Astrocyte of the cerebellum (primary cell): Measurements from ENCODE around the gene FRAS1.
"Not testable (repeated sequence)": the region's sequence is repeated elsewhere in the genome, so short reads cannot be mapped to it uniquely, and the experiment has no call there.

Experiments
- DNase-seq: peaks from one replicate; pipeline ENCODE4 v3.0.0-alpha.2; 2011; ENCODE audit warnings: low read depth
- H3K4me3 ChIP-seq: 2 replicates; pipeline ENCODE4 v1.5.1; 2011; ENCODE audit warnings: mild to moderate bottlenecking, low read depth, low read length, moderate library complexity
- in situ Hi-C: cut with HindIII; loops from 2 replicates; pipeline ENCODE4 v1.10.0; 2017; ENCODE audit warnings: low sequenced_read_pairs
- TF ChIP-seq, protein P1 (sequence below): IDR thresholded peaks from 2 replicates; pipeline ENCODE4 v1.5.1; 2012; ENCODE audit warnings: low read length, low read depth, moderate library complexity, mild to moderate bottlenecking; ENCODE audit errors: missing control alignments

FRAS1 gene

DNA sequence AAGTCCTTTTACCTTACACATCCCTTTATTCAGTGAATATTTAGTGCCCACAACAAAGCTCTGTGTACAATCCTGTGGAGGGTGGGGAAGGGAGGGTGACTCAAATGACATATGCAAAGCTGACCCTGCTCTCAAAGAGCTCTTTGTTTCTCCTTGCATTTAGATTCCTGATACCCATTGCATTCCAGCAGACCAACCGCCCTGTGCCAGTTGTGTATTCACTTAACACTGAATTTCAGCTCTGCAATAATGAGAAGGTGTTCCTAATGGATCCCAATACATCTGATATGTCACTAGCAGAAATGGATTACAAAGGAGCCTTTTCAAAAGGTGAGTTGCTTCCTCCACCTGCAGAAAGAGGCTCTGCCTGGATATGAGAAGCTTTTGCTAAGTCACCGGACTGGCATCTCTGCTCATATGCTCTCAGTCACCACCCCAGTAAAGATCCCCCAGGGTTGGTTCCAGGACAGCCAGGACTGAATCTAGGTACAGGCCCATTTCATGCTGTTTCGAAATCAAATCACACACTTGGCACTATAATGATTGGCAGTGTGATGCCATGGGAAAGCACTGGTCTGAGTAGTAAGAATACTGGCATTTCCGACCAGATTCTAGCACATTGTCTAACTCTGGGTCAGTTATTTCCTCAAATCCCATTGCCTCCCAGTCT, 477.3 kb downstream of the FRAS1 start:
- H3K4me3 ChIP-seq, result no peak overlapping the region
- TF ChIP-seq, protein P1, sequence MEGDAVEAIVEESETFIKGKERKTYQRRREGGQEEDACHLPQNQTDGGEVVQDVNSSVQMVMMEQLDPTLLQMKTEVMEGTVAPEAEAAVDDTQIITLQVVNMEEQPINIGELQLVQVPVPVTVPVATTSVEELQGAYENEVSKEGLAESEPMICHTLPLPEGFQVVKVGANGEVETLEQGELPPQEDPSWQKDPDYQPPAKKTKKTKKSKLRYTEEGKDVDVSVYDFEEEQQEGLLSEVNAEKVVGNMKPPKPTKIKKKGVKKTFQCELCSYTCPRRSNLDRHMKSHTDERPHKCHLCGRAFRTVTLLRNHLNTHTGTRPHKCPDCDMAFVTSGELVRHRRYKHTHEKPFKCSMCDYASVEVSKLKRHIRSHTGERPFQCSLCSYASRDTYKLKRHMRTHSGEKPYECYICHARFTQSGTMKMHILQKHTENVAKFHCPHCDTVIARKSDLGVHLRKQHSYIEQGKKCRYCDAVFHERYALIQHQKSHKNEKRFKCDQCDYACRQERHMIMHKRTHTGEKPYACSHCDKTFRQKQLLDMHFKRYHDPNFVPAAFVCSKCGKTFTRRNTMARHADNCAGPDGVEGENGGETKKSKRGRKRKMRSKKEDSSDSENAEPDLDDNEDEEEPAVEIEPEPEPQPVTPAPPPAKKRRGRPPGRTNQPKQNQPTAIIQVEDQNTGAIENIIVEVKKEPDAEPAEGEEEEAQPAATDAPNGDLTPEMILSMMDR, result no peak
- no peak for DNase-seq
- in situ Hi-C loops, result no loop called here

DNA sequence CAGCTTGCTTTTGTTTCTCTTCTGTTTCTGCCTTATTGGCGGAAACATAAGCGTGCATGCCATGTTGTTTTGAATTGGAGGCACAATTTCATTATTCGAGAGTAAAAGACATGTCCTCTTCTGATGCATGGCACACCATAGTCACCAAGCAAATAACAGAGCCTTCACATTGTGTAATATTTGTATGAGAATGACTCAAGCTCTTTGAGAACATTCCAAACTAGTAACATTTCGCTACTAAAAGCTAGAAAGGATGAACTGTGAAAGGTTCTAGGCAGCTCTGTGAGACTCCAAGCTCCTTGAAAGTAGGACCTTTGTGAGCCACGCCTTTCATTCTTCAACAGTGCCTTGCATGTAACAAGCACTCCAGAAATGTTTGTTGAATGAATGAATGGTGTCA, 485.2 kb downstream of the FRAS1 start:
- no peak for DNase-seq
- in situ Hi-C loops, result no loop called here
- no peak overlapping the region for H3K4me3 ChIP-seq
- TF ChIP-seq, protein P1, result no peak

DNA sequence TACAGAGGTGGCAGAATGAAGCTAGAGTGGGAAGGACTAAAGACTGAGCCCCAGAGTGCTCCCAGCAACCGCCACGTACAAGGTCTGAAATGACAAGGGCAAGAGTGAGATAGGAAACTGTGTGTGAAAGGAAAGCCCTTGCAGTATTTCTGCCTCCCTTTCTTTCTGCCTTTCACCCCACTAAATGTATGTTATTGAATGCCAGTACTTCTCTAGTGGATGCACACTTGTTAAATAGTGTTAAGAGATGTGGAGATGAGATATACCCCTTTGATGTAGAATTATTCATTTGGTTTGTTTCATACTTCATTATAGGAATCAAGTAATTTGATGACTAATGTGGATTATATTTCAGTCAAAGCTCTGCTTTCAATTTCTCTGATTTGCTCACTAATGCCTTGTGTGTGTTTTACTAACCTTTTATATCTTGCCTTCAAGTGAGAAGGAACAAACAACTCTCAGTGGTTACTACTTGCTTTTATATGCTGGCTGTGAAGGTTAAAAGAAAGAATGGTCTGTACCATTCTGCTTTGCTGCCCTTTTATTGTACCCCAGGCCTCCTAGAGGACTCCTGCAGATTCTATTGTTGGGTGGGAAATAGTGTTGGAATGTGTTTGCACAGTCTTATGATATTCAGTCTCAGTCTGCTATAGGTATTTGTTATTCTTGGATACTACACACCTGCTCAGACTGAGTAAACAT, 486.5 kb downstream of the FRAS1 start:
- H3K4me3 ChIP-seq, result no peak overlapping the region
- DNase-seq, result peak; percentile 31
- TF ChIP-seq, protein P1, result no peak
- in situ Hi-C loops, result no loop called here

DNA sequence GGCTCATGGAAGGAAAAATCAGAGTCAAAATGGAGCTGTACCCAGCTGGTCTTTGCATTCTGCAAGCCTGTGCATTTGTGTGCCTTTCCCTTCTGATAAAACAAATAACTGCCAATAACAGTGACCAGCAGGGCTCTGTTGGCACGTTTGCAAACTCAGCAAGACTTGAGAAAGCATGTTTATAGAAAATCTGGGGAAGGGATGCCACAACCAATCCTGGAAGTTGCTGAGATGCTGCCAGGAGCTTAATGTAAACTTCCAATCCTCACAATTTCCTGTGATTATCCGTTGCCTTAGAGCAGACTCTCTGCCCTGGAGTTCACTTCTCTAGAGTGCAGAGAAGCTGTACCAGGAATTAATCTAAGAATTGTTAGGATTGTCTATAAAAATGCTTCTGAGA, 487.6 kb downstream of the FRAS1 start:
- in situ Hi-C loops, result no loop called here
- no peak overlapping the region for H3K4me3 ChIP-seq
- DNase-seq, result no peak
- TF ChIP-seq, protein P1, result no peak

DNA sequence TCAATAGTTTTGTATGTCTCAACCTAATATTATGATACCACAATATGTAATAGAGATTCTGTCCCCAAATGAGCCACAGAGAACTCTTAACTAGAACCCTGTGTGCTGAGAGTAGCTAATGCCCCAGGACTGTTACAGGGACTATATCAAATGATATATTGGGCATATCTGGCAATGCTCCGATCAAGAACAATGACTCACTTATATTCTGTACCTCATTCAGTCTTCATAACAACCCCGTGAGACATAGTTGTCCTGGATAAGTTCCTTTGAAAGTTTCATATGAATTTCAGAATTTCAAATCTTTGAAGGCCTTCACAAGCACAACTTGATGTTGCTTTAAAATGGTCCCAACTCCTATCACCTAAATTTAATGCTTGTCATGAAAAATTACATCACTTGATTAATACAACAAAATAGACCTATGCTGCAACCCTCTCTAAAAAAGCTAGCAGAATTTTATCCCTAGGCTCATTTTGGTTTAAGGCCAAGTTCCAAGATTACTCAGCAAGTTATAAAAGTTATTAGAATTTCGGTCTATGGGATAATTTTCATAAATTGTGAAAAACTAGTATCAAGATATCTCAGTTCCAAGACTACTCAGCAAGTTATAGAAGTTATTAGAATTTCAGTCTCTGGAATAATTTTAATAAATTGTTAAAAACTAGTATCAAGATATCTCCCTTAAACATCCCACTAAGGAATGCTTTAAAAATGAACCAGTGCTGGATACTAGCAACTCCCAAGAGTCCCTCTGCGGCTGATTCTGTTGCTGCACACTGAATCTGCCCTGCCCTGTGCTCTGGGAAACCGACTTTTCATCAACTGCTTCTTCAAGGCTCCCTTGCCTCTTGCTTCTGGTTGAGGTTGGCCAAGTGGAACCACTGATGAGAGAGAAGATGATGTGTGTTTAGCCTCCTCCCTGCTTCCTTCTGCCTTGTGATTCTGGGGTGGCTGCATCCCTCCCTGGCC, 488.4 kb downstream of the FRAS1 start:
- DNase-seq, result no peak
- TF ChIP-seq, protein P1, result no peak
- in situ Hi-C loops, result no loop called here
- H3K4me3 ChIP-seq, result no peak overlapping the region

- in situ Hi-C loops, DNase-seq, H3K4me3 ChIP-seq: not testable (repeated sequence)
Measured at GRCh38 chr4:78547899-78548298, 490.8 kb downstream of the FRAS1 start.

DNA sequence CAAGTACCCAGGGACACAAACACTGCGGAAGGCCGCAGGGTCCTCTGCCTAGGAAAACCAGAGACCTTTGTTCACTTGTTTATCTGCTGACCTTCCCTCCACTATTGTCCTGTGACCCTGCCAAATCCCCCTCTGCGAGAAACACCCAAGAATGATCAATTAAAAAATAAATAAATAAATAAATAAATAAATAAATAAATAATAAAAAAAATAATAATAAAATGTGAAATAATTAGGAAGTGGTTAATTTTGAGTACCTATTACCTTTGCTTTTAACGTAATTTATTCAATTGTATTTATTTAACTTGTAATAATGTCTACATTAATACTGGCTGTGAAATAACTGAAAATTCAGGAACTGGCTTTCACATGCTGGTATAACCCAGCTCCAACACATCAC, 491.8 kb downstream of the FRAS1 start:
- DNase-seq, H3K4me3 ChIP-seq, in situ Hi-C loops: not testable (repeated sequence)
